Measurements from ENCODE around the gene GRAMD4.

- TF ChIP-seq CTCF (IDR thresholded peaks at IDR 0.05) (no peak), POLR2A (IDR thresholded peaks at IDR 0.05) (no peak)
Measured at GRCh38 chr22:46676479-46676878, 56.3 kb downstream of the GRAMD4 start.

Data from breast epithelium (tissue), 3 donors.